Choroid plexus epithelial cell (primary cell): ENCODE results near the gene GLIPR1.

Experiments used
- DNase-seq: peaks from one replicate; pipeline ENCODE4 v3.0.0-alpha.2; 2010; ENCODE audit warnings: low read depth
- H3K4me3 ChIP-seq: 2 replicates; pipeline ENCODE4 v1.5.1; 2011; ENCODE audit warnings: low read depth, mild to moderate bottlenecking, control low read depth, low read length, moderate library complexity
- TF ChIP-seq, protein P1 (sequence below): conservative IDR thresholded peaks from 2 replicates; pipeline ENCODE4 v1.5.1; 2011; ENCODE audit warnings: low read depth, mild to moderate bottlenecking, control low read depth, inconsistent platforms, low read length, moderate library complexity

Gene GLIPR1

DNA sequence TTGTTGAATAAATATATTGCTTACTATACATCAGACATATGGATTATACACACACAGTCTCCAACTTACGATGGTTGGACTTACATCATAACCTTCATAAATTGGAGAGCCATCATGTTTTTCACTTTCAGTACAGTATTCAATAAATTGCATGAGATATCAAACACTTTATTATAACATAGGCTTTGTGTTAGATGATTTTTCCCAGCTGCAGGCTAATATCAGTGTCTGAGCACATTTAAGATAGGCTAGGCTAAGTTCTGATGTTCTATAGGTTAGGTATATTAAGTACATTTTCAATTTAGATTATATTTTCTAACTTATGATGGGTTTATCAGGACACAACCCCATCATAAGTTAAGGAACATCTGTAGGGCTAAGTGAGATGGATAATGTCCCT, 48.8 kb downstream of the GLIPR1 start:
- no peak for DNase-seq
- TF ChIP-seq, protein P1, sequence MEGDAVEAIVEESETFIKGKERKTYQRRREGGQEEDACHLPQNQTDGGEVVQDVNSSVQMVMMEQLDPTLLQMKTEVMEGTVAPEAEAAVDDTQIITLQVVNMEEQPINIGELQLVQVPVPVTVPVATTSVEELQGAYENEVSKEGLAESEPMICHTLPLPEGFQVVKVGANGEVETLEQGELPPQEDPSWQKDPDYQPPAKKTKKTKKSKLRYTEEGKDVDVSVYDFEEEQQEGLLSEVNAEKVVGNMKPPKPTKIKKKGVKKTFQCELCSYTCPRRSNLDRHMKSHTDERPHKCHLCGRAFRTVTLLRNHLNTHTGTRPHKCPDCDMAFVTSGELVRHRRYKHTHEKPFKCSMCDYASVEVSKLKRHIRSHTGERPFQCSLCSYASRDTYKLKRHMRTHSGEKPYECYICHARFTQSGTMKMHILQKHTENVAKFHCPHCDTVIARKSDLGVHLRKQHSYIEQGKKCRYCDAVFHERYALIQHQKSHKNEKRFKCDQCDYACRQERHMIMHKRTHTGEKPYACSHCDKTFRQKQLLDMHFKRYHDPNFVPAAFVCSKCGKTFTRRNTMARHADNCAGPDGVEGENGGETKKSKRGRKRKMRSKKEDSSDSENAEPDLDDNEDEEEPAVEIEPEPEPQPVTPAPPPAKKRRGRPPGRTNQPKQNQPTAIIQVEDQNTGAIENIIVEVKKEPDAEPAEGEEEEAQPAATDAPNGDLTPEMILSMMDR: no peak

DNA sequence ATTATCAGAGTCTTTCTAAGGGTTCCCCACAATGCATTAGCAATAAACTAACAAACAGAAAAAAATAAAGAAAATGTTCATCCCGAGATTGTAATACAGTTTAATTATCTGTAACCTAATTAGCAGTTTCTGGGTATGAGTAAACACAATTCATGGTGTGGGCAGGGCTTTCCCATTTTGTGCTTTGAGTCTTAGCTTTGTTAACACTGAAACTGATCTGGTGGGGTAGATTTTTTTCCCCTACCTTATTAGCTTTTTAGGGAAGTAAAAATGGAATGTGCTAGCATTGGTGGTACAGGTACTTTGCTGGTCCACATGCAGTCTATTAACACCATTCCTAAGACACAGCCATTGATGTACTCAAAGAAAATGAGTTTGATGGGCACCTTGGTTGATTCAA, 49.3 kb downstream of the GLIPR1 start:
- H3K4me3 ChIP-seq: no peak overlapping the region
- TF ChIP-seq, protein P1: no peak
- DNase-seq: no peak

More for the DNA sequence above, 48.8 kb downstream of the GLIPR1 start:
- H3K4me3 ChIP-seq: no peak overlapping the region

DNA sequence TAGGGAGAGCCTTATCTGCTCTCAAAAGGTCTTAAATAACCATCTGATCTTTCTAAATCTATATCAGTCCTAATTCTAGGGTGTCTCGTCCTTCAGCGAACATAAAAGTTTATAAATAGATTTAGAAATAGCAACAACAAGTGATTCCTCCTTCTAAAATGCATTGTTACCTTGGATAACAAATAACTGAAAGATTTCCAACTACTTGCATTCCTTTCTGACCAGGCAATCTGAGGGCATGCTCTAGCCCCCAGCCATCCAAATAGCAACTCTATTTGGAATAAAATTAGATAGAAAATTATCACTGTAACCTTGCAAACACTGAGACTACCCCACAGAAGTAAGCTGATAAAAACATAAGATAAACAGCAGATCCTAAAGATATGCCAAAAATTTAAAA, 52.7 kb downstream of the GLIPR1 start:
- no peak overlapping the region for H3K4me3 ChIP-seq
- TF ChIP-seq, protein P1: no peak
- no peak for DNase-seq

DNA sequence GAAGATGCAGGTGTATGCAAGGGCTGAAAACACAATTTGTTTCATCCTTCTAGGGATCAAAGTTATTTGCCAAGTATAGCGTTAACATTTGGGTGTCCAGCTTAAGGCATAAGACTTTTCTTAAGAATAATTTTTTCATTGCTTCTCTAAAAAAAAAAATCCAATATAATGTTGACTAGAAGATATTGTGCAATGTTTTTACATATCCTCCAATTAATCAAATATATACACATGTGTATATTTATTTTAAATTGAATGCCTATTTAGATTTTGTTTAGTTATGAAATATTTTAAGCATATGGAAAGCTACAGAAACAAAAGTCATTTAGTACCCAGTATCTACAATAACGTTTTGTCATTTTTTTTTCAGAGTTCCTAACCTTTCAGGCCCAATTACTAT, 59.3 kb downstream of the GLIPR1 start:
- TF ChIP-seq, protein P1: no peak
- H3K4me3 ChIP-seq: no peak overlapping the region
- DNase-seq: no peak

DNA sequence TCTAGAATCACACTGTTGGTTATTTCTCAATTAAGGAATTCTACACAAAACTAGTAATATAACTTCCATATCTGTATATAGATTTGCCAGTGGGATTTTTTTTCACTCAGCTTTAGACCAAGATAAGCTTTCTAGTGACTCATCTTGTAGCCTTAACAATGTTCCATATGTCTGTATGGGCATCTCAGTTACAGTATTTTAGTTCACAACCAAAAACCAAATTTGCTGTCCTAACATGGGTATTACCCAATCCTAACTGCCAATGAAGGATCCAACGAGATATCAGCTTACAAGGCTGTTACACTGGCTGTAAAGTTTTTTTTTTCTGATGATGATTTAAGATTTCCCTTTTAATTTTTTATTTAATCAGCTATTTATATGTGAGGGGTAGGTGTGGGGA, 62.4 kb downstream of the GLIPR1 start:
- H3K4me3 ChIP-seq: no peak overlapping the region

DNA sequence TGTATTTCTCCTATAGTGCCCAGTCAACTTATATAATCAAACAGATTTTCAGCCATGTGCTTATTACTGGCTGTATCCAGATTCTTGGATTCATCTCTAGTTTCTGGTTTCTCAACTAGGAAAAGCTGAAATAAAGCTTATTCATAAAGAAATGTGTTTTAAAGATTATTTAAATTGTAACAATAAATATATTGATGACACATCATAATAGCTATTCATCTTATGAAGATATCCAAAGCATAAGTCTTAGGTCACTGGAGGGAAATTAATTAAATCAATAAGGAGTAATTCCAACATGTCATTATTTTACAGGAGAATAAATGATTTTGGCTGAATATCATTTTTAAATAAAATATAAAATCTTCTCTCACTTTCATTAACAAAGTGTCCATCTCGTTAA, 63.0 kb downstream of the GLIPR1 start:
- TF ChIP-seq, protein P1: no peak
- H3K4me3 ChIP-seq: no peak overlapping the region
- DNase-seq: no peak

More for the DNA sequence above, 62.4 kb downstream of the GLIPR1 start:
- peak; percentile 64 for DNase-seq
- TF ChIP-seq, protein P1: no peak

DNA sequence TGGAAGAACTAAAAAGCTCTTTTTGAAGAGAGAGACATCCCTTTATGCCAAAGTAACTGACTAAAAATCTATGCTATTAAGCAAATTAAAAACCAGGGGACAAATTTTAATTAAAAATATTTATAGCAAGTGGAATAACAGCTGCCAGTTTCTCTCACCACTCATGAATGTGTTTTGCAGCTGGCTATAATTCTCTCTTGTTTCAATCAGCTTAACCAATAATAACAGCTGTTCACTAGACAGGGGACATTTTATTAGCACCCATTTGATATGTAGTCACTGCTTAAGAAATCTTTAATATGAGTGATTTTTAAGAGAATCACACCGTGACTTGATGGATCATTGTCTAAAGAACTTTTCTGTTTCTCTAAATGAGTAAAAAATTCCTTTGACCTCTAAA, 65.1 kb downstream of the GLIPR1 start:
- no peak overlapping the region for H3K4me3 ChIP-seq
- no peak for DNase-seq
- TF ChIP-seq, protein P1: no peak
